ENCODE data around the gene LILRB5.
"Not testable (repeated sequence)": the region's sequence is repeated elsewhere in the genome, so short reads cannot be mapped to it uniquely, and the experiment has no call there.

DNA sequence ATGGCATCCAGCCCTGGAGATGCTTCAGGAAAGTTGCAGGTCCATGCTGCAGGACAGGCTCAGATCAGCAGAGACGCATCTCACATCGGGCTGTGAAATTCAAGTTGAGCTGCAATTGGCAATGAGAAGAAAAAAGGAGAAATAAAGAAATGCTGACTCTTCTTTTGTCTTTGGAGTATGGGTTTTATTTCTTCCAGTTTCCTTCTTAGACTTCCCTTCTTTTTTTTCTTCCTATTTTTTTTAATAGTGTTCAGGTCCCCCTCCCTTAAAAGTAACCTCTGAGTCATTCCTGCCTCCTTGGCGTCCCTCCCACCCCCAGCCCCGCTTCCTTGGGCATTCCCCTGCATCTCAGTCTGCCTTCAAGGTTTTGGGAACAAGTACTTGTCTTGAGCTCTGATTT is 14.5 kb upstream of the LILRB5 start:
- TF ChIP-seq, protein P1, sequence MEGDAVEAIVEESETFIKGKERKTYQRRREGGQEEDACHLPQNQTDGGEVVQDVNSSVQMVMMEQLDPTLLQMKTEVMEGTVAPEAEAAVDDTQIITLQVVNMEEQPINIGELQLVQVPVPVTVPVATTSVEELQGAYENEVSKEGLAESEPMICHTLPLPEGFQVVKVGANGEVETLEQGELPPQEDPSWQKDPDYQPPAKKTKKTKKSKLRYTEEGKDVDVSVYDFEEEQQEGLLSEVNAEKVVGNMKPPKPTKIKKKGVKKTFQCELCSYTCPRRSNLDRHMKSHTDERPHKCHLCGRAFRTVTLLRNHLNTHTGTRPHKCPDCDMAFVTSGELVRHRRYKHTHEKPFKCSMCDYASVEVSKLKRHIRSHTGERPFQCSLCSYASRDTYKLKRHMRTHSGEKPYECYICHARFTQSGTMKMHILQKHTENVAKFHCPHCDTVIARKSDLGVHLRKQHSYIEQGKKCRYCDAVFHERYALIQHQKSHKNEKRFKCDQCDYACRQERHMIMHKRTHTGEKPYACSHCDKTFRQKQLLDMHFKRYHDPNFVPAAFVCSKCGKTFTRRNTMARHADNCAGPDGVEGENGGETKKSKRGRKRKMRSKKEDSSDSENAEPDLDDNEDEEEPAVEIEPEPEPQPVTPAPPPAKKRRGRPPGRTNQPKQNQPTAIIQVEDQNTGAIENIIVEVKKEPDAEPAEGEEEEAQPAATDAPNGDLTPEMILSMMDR (IDR thresholded peaks at IDR 0.05) = not testable (repeated sequence)
- not testable (repeated sequence) for TF ChIP-seq TCF7L2 (IDR thresholded peaks at IDR 0.05; ENCODE audit: low read depth, low read length)
